ENCODE data around the gene SHC4.
"Not testable (repeated sequence)": the region's sequence is repeated elsewhere in the genome, so short reads cannot be mapped to it uniquely, and the experiment has no call there.

SHC4 gene

GRCh38 chr15:48916721-48917120 is 47.0 kb downstream of the SHC4 start:
- DNase-seq, result no peak

GRCh38 chr15:48915861-48916260 is 47.9 kb downstream of the SHC4 start:
- no peak for DNase-seq

DNA sequence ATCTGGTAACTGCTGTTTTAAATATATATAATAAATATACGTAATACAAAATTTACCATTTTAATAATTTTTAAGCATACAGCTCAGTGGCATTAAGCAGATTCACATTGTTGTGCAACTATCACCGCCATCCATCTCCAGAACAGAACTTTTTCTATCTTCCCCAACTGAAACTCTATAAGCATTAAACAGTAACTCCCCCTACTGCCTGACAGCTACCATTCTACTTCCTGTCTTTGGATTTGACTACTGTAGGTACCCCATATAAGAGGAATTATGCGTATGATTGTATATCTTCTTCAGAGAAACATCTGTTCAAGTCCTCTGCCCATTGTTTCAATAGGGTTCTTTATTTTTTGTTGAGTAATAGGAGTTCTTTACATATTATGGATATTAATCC is 49.0 kb downstream of the SHC4 start:
- DNase-seq, result no peak

GRCh38 chr15:48913141-48913540 is 50.6 kb downstream of the SHC4 start:
- no peak for DNase-seq

- DNase-seq, result not testable (repeated sequence)
Observed at GRCh38 chr15:48910554-48910953, 53.2 kb downstream of the SHC4 start.

- DNase-seq, result not testable (repeated sequence)
Observed at GRCh38 chr15:48909313-48909712, 54.4 kb downstream of the SHC4 start.

GRCh38 chr15:48905847-48906246 is 57.9 kb downstream of the SHC4 start:
- DNase-seq, result no peak

DNA sequence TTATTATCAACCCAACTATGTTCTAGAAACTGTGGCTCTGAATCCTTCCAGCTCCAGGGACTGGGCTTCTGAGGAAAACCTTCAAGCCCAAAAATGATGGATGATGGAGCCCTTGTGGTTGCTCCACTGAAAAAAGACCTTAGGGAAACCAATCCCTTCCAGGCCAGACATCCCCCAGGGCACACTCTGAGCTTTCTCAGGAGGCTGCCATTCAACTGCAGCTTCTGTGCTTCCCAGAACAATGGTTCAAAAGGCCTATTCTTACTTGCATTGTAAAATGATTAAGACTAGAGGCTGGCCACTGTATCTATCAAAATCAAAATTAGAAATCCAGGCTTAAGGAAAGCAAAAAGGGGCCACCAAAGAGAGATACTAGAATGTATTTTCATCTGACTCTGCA is 58.5 kb downstream of the SHC4 start:
- no peak for DNase-seq

DNA sequence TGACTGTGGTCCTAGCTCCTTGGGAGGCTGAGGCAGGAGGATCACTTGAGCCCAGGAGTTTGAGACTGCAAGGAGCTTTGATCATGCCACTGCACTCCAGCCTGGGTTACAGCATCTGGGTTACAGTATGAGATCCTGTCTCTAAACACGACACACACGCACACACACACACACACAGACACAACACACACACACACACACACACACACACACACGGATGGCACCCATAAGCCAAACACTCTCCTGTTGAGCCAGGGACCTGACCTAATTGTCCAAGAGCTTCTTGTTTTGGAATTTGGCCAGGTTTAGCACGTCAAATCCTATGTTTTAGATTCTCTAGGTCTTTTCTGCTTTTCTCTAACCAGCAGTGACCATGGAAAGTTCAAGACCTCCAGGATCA is 59.0 kb downstream of the SHC4 start:
- DNase-seq, result no peak

GRCh38 chr15:48899793-48900192 is 63.9 kb downstream of the SHC4 start:
- DNase-seq, result no peak

DNA sequence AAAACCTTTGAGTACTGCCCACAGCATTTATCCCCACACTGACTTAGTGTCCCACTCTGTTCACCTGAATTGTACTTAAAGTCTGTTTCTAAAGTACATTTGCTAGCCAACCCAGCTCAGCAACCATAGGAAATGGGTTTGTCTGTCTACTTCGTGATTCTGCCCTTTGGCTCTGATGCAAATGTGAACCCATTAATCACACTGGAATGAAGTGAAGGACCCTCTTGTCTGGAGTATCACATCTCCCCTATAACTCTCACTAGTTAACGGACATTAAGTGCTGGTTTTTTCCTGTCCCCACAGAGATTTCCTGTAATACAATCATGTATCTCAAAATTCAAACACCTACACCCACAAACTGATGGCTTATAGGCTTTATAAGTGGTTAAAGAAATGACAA is 65.3 kb downstream of the SHC4 start:
- DNase-seq, result no peak

DNA sequence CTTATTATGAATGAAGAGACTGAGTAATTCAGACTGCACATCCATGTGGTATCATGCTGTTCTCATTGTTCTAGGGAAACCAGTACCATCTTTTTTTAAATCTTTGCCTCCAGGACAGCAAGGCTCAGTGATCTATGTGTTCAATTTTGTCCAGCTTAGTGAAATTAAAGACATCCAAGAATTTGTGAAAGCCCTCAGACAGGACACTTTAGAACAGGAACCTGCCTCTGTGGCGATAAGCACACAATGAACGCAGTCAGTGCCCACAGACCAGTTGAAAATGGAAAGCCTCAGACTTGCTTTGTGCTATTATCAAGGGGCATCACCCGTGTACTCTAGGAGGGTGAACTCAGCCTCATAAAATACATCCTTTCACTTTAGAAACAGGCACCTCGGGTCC is 65.7 kb downstream of the SHC4 start:
- DNase-seq, result no peak

DNA sequence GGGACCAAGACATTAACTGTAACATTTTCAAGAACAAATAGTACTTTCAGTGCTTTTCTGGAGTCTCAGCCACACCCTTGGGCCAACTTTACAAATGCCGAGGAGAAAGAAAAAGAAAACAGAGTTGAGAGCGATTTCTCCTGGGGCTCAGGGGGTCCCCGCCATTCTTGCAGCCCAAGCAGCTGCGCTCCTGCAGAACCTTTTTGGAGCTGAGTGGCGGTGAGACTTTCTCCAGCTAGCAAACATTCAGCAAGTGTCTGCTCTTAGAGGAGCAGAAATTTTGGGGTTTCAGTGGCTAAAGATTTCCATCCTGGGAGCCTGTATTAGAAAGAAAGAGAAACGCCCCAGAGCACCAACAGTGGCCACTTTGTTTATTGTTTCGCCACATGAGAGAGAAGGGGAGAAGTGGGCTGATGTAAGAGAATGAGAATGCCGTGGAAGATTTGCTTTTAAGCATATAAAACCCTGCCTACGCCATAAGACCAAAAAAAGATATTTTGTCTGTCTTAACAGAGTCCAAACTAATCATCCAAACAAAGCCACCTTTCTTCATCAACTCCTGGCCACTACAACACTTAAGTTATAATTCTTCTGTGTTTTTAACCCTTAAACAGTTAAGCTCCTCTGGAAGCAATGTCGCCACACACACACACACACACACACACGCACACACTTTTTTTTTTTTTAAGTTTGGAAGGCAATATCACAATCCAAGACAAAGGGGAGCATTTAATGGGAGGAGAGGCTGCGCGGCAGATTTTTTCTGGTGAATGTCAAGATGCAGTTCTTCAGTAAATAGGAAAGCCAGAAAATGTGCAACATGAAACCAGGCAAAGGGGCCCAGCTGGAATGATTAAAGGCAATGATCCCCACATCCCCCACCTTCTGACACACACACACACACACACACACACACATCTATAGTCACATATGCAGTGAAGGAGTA is 66.6 kb downstream of the SHC4 start:
- DNase-seq, result no peak

- no peak for DNase-seq
Observed at GRCh38 chr15:48893311-48893710, 70.4 kb downstream of the SHC4 start.

- no peak for DNase-seq
Observed at GRCh38 chr15:48891232-48891765, 72.4 kb downstream of the SHC4 start.

DNA sequence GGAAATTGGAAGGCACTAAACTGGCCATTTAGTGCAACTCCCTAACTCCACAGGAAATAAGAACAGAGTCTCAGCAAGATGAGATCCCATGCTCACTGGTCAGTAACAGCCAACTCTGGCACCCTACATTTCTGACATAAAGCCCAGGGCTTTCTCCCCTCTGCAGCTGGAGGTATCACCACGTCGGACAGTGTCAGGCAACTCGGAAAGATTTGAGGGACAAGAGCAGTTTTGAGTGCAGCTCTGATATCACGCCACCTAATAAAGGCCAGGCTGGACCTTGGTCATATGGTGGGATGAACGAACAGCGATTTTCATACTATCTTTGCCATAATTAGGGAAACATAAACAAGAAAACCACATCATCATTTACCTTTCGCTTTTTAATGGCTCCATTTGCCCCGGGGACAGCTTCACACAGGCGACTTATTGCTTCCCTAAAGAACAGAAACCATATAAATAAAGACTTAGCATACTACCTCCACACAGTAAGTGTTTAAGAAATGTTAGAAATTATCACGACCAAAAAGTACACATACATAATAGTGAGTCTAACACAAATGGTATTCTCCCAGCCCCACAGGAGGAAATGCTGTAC is 73.2 kb downstream of the SHC4 start:
- no peak for DNase-seq

- DNase-seq, result no peak
Observed at GRCh38 chr15:48889925-48890324, 73.8 kb downstream of the SHC4 start.

- no peak for DNase-seq
Observed at GRCh38 chr15:48888836-48889235, 74.9 kb downstream of the SHC4 start.

GRCh38 chr15:48888191-48888590 is 75.5 kb downstream of the SHC4 start:
- no peak for DNase-seq

DNA sequence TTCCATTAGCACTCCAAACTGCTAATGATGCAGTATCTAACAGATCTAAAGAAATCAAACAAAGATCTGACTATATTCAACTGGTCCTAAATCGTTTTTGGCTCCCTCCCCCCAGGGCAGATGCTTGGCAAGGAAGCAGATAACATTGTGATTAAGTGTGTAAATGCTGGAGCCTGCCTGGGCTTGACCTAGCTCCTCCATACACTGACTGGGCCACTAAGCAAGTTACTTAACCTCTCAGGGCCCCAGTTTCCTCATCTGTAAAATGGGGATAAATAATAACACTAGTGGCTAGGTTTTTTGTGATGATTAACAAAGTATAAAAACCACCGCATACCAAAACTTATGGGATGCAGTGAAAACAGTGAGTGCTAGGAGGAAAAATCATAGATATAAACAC is 76.6 kb downstream of the SHC4 start:
- no peak for DNase-seq

- DNase-seq, result no peak
Observed at GRCh38 chr15:48883699-48884098, 80.0 kb downstream of the SHC4 start.

- DNase-seq, result no peak
Observed at GRCh38 chr15:48880070-48880634, 83.6 kb downstream of the SHC4 start.

GRCh38 chr15:48877630-48878595 is 85.8 kb downstream of the SHC4 start, which contains the start of gene EID1:
Gene EID1 (plus strand): TSS chr15:48878134. CDS start chr15:48878177, 43 bp downstream.
- peak; percentile 92 to 96 for DNase-seq

All from NCI-H2081 (cell line).